Ishikawa (cell line): ENCODE data around the gene BCAT1.

ENCODE experiments used
- CEBPB ChIP-seq: IDR thresholded peaks from 2 replicates; pipeline ENCODE4 v1.6.1; 2012
- CREB1 ChIP-seq: IDR thresholded peaks from 2 replicates; pipeline ENCODE4 v1.6.1; 2012; ENCODE audit warnings: low read depth
- EGR1 ChIP-seq: IDR thresholded peaks from 2 replicates; pipeline ENCODE4 v1.6.1; 2012
- EP300 ChIP-seq: IDR thresholded peaks from 2 replicates; pipeline ENCODE4 v1.6.1; 2012; ENCODE audit warnings: borderline replicate concordance
- FOXM1 ChIP-seq: IDR thresholded peaks from 2 replicates; pipeline ENCODE4 v1.6.1; 2012; ENCODE audit warnings: low read depth, borderline replicate concordance
- NFIC ChIP-seq: IDR thresholded peaks from 2 replicates; pipeline ENCODE4 v1.6.1; 2012
- RAD21 ChIP-seq: IDR thresholded peaks from 2 replicates; pipeline ENCODE4 v1.6.1; 2012; ENCODE audit warnings: low read depth
- TAF1 ChIP-seq: IDR thresholded peaks from 2 replicates; pipeline ENCODE4 v1.6.1; 2012; ENCODE audit warnings: low read depth, mild to moderate bottlenecking
- TCF12 ChIP-seq: IDR thresholded peaks from 2 replicates; pipeline ENCODE4 v1.6.1; 2012; ENCODE audit warnings: low read depth
- TEAD4 ChIP-seq: IDR thresholded peaks from 2 replicates; pipeline ENCODE4 v1.6.1; 2012
- USF1 ChIP-seq: IDR thresholded peaks from 2 replicates; pipeline ENCODE4 v1.6.1; 2012
- YY1 ChIP-seq: IDR thresholded peaks from 2 replicates; pipeline ENCODE4 v1.6.1; 2012; ENCODE audit warnings: low read depth
- TF ChIP-seq, protein P1 (sequence below): IDR thresholded peaks from 2 replicates; pipeline ENCODE4 v1.6.1; 2012
- TF ChIP-seq, protein P2 (sequence below): IDR thresholded peaks from 2 replicates; pipeline ENCODE4 v1.6.1; 2012; ENCODE audit warnings: low read depth, mild to moderate bottlenecking

DNA sequence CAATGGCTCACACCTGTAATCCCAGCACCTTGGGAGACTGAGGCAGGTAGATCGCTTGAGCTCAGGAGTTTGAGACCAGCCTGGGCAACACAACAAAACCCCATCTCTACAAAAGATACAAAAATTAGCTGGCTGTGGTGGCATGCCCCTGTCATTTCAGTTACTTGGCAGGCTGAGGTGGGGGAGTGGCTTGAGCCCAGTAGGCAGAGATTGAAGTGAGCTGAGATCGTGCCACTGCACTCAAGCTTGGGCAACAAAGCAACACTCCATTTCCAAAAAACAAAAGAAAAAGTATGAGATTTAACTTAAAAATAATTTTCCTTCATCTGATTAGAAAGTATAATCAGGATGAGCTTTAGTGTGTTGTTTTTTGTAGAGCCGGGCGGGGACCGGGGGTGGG is 47.9 kb upstream of the BCAT1 start:
- TF ChIP-seq TAF1 (no peak), EGR1 (no peak), USF1 (no peak), RAD21 (no peak), YY1 (no peak), EP300 (no peak), TCF12 (no peak), CREB1 (no peak), NFIC (no peak), CEBPB (no peak), FOXM1 (no peak), TEAD4 (no peak)
- TF ChIP-seq, protein P1, sequence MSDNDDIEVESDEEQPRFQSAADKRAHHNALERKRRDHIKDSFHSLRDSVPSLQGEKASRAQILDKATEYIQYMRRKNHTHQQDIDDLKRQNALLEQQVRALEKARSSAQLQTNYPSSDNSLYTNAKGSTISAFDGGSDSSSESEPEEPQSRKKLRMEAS = no peak
- TF ChIP-seq, protein P2, sequence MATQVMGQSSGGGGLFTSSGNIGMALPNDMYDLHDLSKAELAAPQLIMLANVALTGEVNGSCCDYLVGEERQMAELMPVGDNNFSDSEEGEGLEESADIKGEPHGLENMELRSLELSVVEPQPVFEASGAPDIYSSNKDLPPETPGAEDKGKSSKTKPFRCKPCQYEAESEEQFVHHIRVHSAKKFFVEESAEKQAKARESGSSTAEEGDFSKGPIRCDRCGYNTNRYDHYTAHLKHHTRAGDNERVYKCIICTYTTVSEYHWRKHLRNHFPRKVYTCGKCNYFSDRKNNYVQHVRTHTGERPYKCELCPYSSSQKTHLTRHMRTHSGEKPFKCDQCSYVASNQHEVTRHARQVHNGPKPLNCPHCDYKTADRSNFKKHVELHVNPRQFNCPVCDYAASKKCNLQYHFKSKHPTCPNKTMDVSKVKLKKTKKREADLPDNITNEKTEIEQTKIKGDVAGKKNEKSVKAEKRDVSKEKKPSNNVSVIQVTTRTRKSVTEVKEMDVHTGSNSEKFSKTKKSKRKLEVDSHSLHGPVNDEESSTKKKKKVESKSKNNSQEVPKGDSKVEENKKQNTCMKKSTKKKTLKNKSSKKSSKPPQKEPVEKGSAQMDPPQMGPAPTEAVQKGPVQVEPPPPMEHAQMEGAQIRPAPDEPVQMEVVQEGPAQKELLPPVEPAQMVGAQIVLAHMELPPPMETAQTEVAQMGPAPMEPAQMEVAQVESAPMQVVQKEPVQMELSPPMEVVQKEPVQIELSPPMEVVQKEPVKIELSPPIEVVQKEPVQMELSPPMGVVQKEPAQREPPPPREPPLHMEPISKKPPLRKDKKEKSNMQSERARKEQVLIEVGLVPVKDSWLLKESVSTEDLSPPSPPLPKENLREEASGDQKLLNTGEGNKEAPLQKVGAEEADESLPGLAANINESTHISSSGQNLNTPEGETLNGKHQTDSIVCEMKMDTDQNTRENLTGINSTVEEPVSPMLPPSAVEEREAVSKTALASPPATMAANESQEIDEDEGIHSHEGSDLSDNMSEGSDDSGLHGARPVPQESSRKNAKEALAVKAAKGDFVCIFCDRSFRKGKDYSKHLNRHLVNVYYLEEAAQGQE = no peak
